Nephron progenitor cell (in vitro differentiated cells): ENCODE measurements around the gene KLRF2.

Source experiments
- DNase-seq: peaks from one replicate; pipeline ENCODE4 v3.0.0; 2021
- H3K27ac Mint-ChIP-seq: 2 replicates; pipeline ENCODE4 v1.8.0; 2021; ENCODE audit warnings: mild to moderate bottlenecking, moderate library complexity, mixed read lengths
- H3K27me3 Mint-ChIP-seq: 2 replicates; pipeline ENCODE4 v1.8.0; 2021; ENCODE audit warnings: mild to moderate bottlenecking, low read depth, mixed read lengths; ENCODE audit not compliant: poor library complexity
- H3K36me3 Mint-ChIP-seq: 2 replicates; pipeline ENCODE4 v1.8.0; 2021; ENCODE audit warnings: low read depth, mixed read lengths
- H3K4me1 Mint-ChIP-seq: 2 replicates; pipeline ENCODE4 v1.8.0; 2021; ENCODE audit warnings: mixed read lengths
- H3K4me3 Mint-ChIP-seq: 2 replicates; pipeline ENCODE4 v1.8.0; 2021; ENCODE audit warnings: mild to moderate bottlenecking, moderate library complexity, mixed read lengths
- H3K9me3 Mint-ChIP-seq: 2 replicates; pipeline ENCODE4 v1.8.0; 2021; ENCODE audit warnings: mild to moderate bottlenecking, moderate library complexity, mixed read lengths
- TF ChIP-seq, protein P1 (sequence below): fragments of 200-600 bp; sonication (generic); IDR thresholded peaks from 2 replicates; pipeline ENCODE4 v1.5.0; 2021; ENCODE audit warnings: antibody characterized with exemption

The KLRF2 gene

GRCh38 chr12:9868311-9868801, 12.9 kb upstream of the KLRF2 start:
- Mint-ChIP-seq H3K4me1 (peaks cover 5% of the 10 kb centered on the region), H3K9me3 (no peaks in the 10 kb centered on the region), H3K27ac (no peak overlapping the region), H3K36me3 (no peaks in the 10 kb centered on the region), H3K4me3 (no peak overlapping the region), H3K27me3 (peaks cover 2% of the 10 kb centered on the region)
- TF ChIP-seq, protein P1, sequence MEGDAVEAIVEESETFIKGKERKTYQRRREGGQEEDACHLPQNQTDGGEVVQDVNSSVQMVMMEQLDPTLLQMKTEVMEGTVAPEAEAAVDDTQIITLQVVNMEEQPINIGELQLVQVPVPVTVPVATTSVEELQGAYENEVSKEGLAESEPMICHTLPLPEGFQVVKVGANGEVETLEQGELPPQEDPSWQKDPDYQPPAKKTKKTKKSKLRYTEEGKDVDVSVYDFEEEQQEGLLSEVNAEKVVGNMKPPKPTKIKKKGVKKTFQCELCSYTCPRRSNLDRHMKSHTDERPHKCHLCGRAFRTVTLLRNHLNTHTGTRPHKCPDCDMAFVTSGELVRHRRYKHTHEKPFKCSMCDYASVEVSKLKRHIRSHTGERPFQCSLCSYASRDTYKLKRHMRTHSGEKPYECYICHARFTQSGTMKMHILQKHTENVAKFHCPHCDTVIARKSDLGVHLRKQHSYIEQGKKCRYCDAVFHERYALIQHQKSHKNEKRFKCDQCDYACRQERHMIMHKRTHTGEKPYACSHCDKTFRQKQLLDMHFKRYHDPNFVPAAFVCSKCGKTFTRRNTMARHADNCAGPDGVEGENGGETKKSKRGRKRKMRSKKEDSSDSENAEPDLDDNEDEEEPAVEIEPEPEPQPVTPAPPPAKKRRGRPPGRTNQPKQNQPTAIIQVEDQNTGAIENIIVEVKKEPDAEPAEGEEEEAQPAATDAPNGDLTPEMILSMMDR, result no peak
- no peak for DNase-seq

DNA sequence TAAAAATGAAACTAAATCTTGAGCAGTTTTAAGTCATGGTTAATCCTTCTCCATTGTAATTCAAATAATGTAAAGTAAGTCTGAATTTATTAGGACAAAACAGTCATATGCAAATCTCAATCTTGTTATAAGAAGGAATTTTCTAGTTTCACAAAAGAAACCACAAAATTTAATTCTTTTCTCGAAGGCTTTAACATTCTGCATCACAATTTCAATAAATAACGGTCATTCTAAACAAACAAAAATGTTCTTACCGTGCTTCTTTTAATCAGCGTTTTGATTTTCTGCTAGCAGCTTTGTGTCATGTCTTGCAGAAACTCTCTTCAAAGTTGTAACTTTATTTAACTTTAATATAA, 12.4 kb upstream of the KLRF2 start:
- Mint-ChIP-seq H3K4me3 (no peak overlapping the region), H3K27ac (no peak overlapping the region), H3K27me3 (peaks cover 2% of the 10 kb centered on the region), H3K4me1 (peaks cover 5% of the 10 kb centered on the region), H3K9me3 (no peaks in the 10 kb centered on the region), H3K36me3 (no peaks in the 10 kb centered on the region)
- no peak for DNase-seq
- TF ChIP-seq, protein P1, result no peak

GRCh38 chr12:9869307-9870161, 11.8 kb upstream of the KLRF2 start, which contains the start of gene CLEC2B:
TSS of gene CLEC2B (minus strand) at chr12:9869354.
- H3K4me3 Mint-ChIP-seq, result no peak within 1 kb of the TSS
- no peak for DNase-seq

DNA sequence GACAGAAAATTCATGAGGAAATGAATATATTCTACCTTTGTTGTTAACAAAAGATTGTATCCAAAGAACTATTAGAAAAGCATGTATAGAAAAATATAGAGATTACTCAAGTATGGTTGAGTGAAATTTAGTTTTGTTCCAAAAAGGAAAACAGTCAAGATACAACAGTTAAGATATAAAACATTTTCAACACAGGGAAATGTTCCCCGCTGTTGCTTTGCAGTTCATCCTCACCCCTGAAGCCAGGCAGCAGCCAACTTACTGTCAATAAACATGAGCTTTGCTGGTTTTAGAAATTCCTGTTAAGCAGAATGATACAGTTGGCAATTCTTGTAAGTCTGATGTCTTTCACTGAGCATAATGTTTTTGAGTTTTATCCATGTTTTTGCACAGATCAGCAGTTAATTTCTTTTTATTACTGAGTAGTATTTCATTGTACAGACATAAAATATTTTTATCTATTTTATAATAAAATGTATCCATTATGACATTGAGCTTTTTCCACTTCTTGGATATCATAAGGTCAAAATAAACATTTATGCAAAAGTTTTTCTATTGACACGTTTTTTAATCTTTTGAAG, 10.9 kb upstream of the KLRF2 start:
- H3K36me3 Mint-ChIP-seq, result no peaks in the 10 kb centered on the region
- no peak overlapping the region for H3K27ac Mint-ChIP-seq
- peaks cover 4% of the 10 kb centered on the region for H3K9me3 Mint-ChIP-seq
- peaks cover 5% of the 10 kb centered on the region for H3K4me1 Mint-ChIP-seq
- no peak for DNase-seq
- H3K27me3 Mint-ChIP-seq, result peaks cover 2% of the 10 kb centered on the region
- TF ChIP-seq, protein P1, result no peak
- no peak overlapping the region for H3K4me3 Mint-ChIP-seq

More at GRCh38 chr12:9869307-9870161, 11.8 kb upstream of the KLRF2 start, which contains the start of gene CLEC2B:
- Mint-ChIP-seq H3K4me1 (peaks cover 5% of the 10 kb centered on the region), H3K27me3 (peaks cover 2% of the 10 kb centered on the region), H3K36me3 (no peaks in the 10 kb centered on the region), H3K27ac (no peak within 1 kb of the TSS), H3K9me3 (no peaks in the 10 kb centered on the region)
- TF ChIP-seq, protein P1, result no peak

DNA sequence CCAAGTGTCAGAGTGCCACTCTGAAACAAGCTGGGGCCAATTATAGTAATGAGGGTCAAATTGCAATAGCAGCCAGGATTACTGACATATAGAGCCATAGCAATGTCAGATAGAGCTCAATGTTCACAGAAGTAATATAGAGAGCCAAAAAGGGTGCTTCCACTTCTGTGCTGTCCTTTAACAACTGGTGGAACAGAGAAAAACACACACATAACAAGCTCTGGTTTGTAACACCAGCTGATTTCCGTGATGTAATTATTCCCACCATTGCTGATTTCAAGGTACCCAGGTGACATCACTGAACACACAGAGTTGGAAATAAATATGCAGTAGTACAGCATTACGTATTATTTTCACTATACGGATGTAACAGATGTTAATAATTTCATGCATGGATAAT, 9.1 kb upstream of the KLRF2 start:
- Mint-ChIP-seq H3K4me3 (no peak overlapping the region), H3K9me3 (peaks cover 8% of the 10 kb centered on the region), H3K27ac (no peak overlapping the region), H3K27me3 (peaks cover 2% of the 10 kb centered on the region), H3K36me3 (no peaks in the 10 kb centered on the region), H3K4me1 (peaks cover 5% of the 10 kb centered on the region)
- DNase-seq, result no peak
- TF ChIP-seq, protein P1, result no peak
